ENCODE data around the gene SGCE. TPM values are rescaled to one million over a fixed set of nuclear protein-coding genes. Genes with fewer than 3 reads are reported as not detected.

Gene SGCE
- polyA plus RNA-seq, 4 donors, result 87.3 to 127 (median 107) TPM

GRCh38 chr7:94662548-94662947, 6.6 kb upstream of the SGCE start:
- no peak for DNase-seq (ENCODE audit: low read depth in 4 of 4, low spot score in 3 of 4)

GRCh38 chr7:94660006-94660405, 4.1 kb upstream of the SGCE start:
- no peak for DNase-seq (ENCODE audit: low read depth in 4 of 4, low spot score in 3 of 4)

GRCh38 chr7:94658826-94659225, 2.9 kb upstream of the SGCE start:
- DNase-seq (ENCODE audit: low read depth in 4 of 4, low spot score in 3 of 4), result no peak

GRCh38 chr7:94657771-94658693, 2.1 kb upstream of the SGCE start:
- peak; percentile 82 to 88 (median 87) for DNase-seq (ENCODE audit: low read depth in 4 of 4, low spot score in 3 of 4)

GRCh38 chr7:94656925-94657731, 1.2 kb upstream of the SGCE start:
- peak in 2 of 4 donors; percentile 25 to 56 for DNase-seq (ENCODE audit: low read depth in 4 of 4, low spot score in 3 of 4)

GRCh38 chr7:94656658-94656924, 658 bp upstream of the SGCE start:
- DNase-seq (ENCODE audit: low read depth in 4 of 4, low spot score in 3 of 4), result no peak

GRCh38 chr7:94655126-94655847, 646 bp downstream of the SGCE start:
- peak in 2 of 4 donors; percentile 30 to 58 for DNase-seq (ENCODE audit: low read depth in 4 of 4, low spot score in 3 of 4)

- DNase-seq (ENCODE audit: low read depth in 4 of 4, low spot score in 3 of 4), result no peak
Measured at GRCh38 chr7:94654783-94655125, 1.2 kb downstream of the SGCE start.

GRCh38 chr7:94650147-94651051, 5.5 kb downstream of the SGCE start:
- no peak for DNase-seq (ENCODE audit: low read depth in 4 of 4, low spot score in 3 of 4)

GRCh38 chr7:94649450-94649849, 6.5 kb downstream of the SGCE start:
- no peak for DNase-seq (ENCODE audit: low read depth in 4 of 4, low spot score in 3 of 4)

- no peak for DNase-seq (ENCODE audit: low read depth in 4 of 4, low spot score in 3 of 4)
Measured at GRCh38 chr7:94648731-94649130, 7.2 kb downstream of the SGCE start.

- no peak for DNase-seq (ENCODE audit: low read depth in 4 of 4, low spot score in 3 of 4)
Measured at GRCh38 chr7:94647295-94647694, 8.6 kb downstream of the SGCE start.

- no peak for DNase-seq (ENCODE audit: low read depth in 4 of 4, low spot score in 3 of 4)
Measured at GRCh38 chr7:94643771-94644545, 12.0 kb downstream of the SGCE start.

- DNase-seq (ENCODE audit: low read depth in 4 of 4, low spot score in 3 of 4), result no peak
Measured at GRCh38 chr7:94642838-94643653, 12.9 kb downstream of the SGCE start.

- DNase-seq (ENCODE audit: low read depth in 4 of 4, low spot score in 3 of 4), result no peak
Measured at GRCh38 chr7:94639384-94639783, 16.5 kb downstream of the SGCE start.

- no peak for DNase-seq (ENCODE audit: low read depth in 4 of 4, low spot score in 3 of 4)
Measured at GRCh38 chr7:94635687-94636086, 20.2 kb downstream of the SGCE start.

- no peak for DNase-seq (ENCODE audit: low read depth in 4 of 4, low spot score in 3 of 4)
Measured at GRCh38 chr7:94634502-94634901, 21.4 kb downstream of the SGCE start.

GRCh38 chr7:94633687-94634086, 22.2 kb downstream of the SGCE start:
- DNase-seq (ENCODE audit: low read depth in 4 of 4, low spot score in 3 of 4), result no peak

- no peak for DNase-seq (ENCODE audit: low read depth in 4 of 4, low spot score in 3 of 4)
Measured at GRCh38 chr7:94633014-94633341, 23.0 kb downstream of the SGCE start.

Measured in left renal pelvis (tissue), 4 donors.